ENCODE data around the gene PRDM2. TPM values are rescaled to one million over a fixed set of nuclear protein-coding genes. Genes with fewer than 3 reads are reported as not detected.

The PRDM2 gene
- total RNA-seq, 2 donors from 2014 or later: 27.8 to 38.9 TPM

- Histone ChIP-seq H3K4me1 (replicated peaks) (peaks cover 2% of the 10 kb centered on the region), H3K9me3 (no peaks in the 10 kb centered on the region), H3K36me3 (no peaks in the 10 kb centered on the region), H3K27me3 (replicated peaks; ENCODE audit: insufficient read depth) (no peaks in the 10 kb centered on the region), H3K27ac (peak overlapping the region; percentile 94 to 96), H3K4me3 (peak overlapping the region; percentile 72 to 90)
- intact Hi-C loops (cut with DNase I): no loop called here
- TF ChIP-seq CTCF (IDR thresholded peaks at IDR 0.05): no peak
- TF ChIP-seq POLR2A (IDR thresholded peaks at IDR 0.05): no peak
- TF ChIP-seq POLR2AphosphoS5 (IDR thresholded peaks at IDR 0.05): no peak
- 60% methylated on average over 6 of the region's 6 CpGs for WGBS
- no peak for DNase-seq (ENCODE audit: low spot score)
Measured at GRCh38 chr1:13701271-13701640, 1.3 kb downstream of the PRDM2 start.

GRCh38 chr1:13702425-13703127, 2.6 kb downstream of the PRDM2 start:
- Histone ChIP-seq H3K27me3 (replicated peaks; ENCODE audit: insufficient read depth) (no peaks in the 10 kb centered on the region), H3K4me1 (replicated peaks) (peaks cover 2% of the 10 kb centered on the region)

GRCh38 chr1:13703128-13703513, 3.1 kb downstream of the PRDM2 start:
- H3K36me3 ChIP-seq: no peaks in the 10 kb centered on the region
- no peak for DNase-seq (ENCODE audit: low spot score)
- TF ChIP-seq POLR2AphosphoS5 (IDR thresholded peaks at IDR 0.05): no peak
- no peak for TF ChIP-seq CTCF (IDR thresholded peaks at IDR 0.05)
- TF ChIP-seq POLR2A (IDR thresholded peaks at IDR 0.05): no peak
- no peaks in the 10 kb centered on the region for H3K9me3 ChIP-seq
- peaks cover 2% of the 10 kb centered on the region for H3K4me1 ChIP-seq (replicated peaks)
- H3K27ac ChIP-seq: no peak overlapping the region
- no peaks in the 10 kb centered on the region for H3K27me3 ChIP-seq (replicated peaks; ENCODE audit: insufficient read depth)
- H3K4me3 ChIP-seq: no peak overlapping the region
- WGBS: 75% methylated on average over 2 of the region's 2 CpGs
- intact Hi-C loops (cut with DNase I): no loop called here

More at GRCh38 chr1:13702425-13703127, 2.6 kb downstream of the PRDM2 start:
- H3K9me3 ChIP-seq: no peaks in the 10 kb centered on the region
- no peaks in the 10 kb centered on the region for H3K36me3 ChIP-seq
- TF ChIP-seq CTCF (IDR thresholded peaks at IDR 0.05): no peak
- TF ChIP-seq POLR2A (IDR thresholded peaks at IDR 0.05): no peak
- no peak for TF ChIP-seq POLR2AphosphoS5 (IDR thresholded peaks at IDR 0.05)
- H3K4me3 ChIP-seq: no peak overlapping the region
- WGBS: 71% methylated on average over 10 of the region's 10 CpGs
- no peak overlapping the region for H3K27ac ChIP-seq
- DNase-seq (ENCODE audit: low spot score): no peak
- intact Hi-C loops (cut with DNase I): no loop called here

- WGBS: 93% methylated on average over 9 of the region's 9 CpGs
- Histone ChIP-seq H3K36me3 (no peaks in the 10 kb centered on the region), H3K27ac (no peak overlapping the region), H3K9me3 (no peaks in the 10 kb centered on the region), H3K4me3 (no peak overlapping the region), H3K4me1 (replicated peaks) (peaks cover 2% of the 10 kb centered on the region), H3K27me3 (replicated peaks; ENCODE audit: insufficient read depth) (no peaks in the 10 kb centered on the region)
- intact Hi-C loops (cut with DNase I): no loop called here
- TF ChIP-seq CTCF (IDR thresholded peaks at IDR 0.05) (no peak), POLR2AphosphoS5 (IDR thresholded peaks at IDR 0.05) (no peak), POLR2A (IDR thresholded peaks at IDR 0.05) (no peak)
- DNase-seq (ENCODE audit: low spot score): no peak
Measured at GRCh38 chr1:13703558-13704490, 3.8 kb downstream of the PRDM2 start.
